Measurements from ENCODE around the gene MS4A15. TPM values are rescaled to one million over a fixed set of nuclear protein-coding genes. Genes with fewer than 3 reads are reported as not detected.
"Not testable (repeated sequence)": the region's sequence is repeated elsewhere in the genome, so short reads cannot be mapped to it uniquely, and the experiment has no call there.

MS4A15 gene
- total RNA-seq, 3 donors from 2014 or later (not counting 1 experiment from before 2014, with no cell fraction given) = not detected

- H3K4me3 ChIP-seq (ENCODE audit: low read length) = no peak overlapping the region
- no peak for ATAC-seq
- H3K4me3 Mint-ChIP-seq = no peak overlapping the region
Observed at GRCh38 chr11:60821827-60822599, 65.3 kb downstream of the MS4A15 start.

GRCh38 chr11:60823745-60824306 lies 67.2 kb downstream of the MS4A15 start:
- H3K4me3 Mint-ChIP-seq; H3K27ac Mint-ChIP-seq; H3K4me3 ChIP-seq (ENCODE audit: low read length); H3K4me1 Mint-ChIP-seq; H3K36me3 ChIP-seq (ENCODE audit: control insufficient read depth, insufficient read depth, low read length); H3K9me3 ChIP-seq (ENCODE audit: control insufficient read depth, insufficient read depth, low read length); H3K27ac ChIP-seq (ENCODE audit: low read length); H3K9me3 Mint-ChIP-seq; ATAC-seq; intact Hi-C loops (cut with micrococcal nuclease); H3K4me1 ChIP-seq (ENCODE audit: control insufficient read depth, insufficient read depth, low read length); H3K27me3 ChIP-seq (ENCODE audit: control insufficient read depth, insufficient read depth, low read length); H3K36me3 Mint-ChIP-seq; H3K27me3 Mint-ChIP-seq (ENCODE audit: low read depth in 2 of 2); DNase-seq: not testable (repeated sequence)
- 92% methylated on average over 5 of the region's 5 CpGs for WGBS (ENCODE audit: insufficient coverage)

More at GRCh38 chr11:60821827-60822599, 65.3 kb downstream of the MS4A15 start:
- Mint-ChIP-seq H3K9me3 (no peaks in the 10 kb centered on the region), H3K36me3 (no peaks in the 10 kb centered on the region), H3K27ac (no peak overlapping the region), H3K27me3 (ENCODE audit: low read depth in 2 of 2) (peaks cover 0 to 3% of the 10 kb centered on the region in 2 donors), H3K4me1 (no peaks in the 10 kb centered on the region)
- DNase-seq = no peak
- Histone ChIP-seq H3K4me1 (ENCODE audit: control insufficient read depth, insufficient read depth, low read length) (no peaks in the 10 kb centered on the region), H3K27ac (ENCODE audit: low read length) (no peak overlapping the region), H3K27me3 (ENCODE audit: control insufficient read depth, insufficient read depth, low read length) (no peaks in the 10 kb centered on the region), H3K36me3 (ENCODE audit: control insufficient read depth, insufficient read depth, low read length) (no peaks in the 10 kb centered on the region), H3K9me3 (ENCODE audit: control insufficient read depth, insufficient read depth, low read length) (peaks cover 3% of the 10 kb centered on the region)
- intact Hi-C loops (cut with micrococcal nuclease) = no loop called here
- TF ChIP-seq, protein P1, sequence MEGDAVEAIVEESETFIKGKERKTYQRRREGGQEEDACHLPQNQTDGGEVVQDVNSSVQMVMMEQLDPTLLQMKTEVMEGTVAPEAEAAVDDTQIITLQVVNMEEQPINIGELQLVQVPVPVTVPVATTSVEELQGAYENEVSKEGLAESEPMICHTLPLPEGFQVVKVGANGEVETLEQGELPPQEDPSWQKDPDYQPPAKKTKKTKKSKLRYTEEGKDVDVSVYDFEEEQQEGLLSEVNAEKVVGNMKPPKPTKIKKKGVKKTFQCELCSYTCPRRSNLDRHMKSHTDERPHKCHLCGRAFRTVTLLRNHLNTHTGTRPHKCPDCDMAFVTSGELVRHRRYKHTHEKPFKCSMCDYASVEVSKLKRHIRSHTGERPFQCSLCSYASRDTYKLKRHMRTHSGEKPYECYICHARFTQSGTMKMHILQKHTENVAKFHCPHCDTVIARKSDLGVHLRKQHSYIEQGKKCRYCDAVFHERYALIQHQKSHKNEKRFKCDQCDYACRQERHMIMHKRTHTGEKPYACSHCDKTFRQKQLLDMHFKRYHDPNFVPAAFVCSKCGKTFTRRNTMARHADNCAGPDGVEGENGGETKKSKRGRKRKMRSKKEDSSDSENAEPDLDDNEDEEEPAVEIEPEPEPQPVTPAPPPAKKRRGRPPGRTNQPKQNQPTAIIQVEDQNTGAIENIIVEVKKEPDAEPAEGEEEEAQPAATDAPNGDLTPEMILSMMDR (IDR thresholded peaks at IDR 0.05) = no peak
- WGBS (ENCODE audit: insufficient coverage) = 47% methylated on average over 14 of the region's 15 CpGs

GRCh38 chr11:60825118-60825517 lies 68.5 kb downstream of the MS4A15 start:
- intact Hi-C loops (cut with micrococcal nuclease) = no loop called here
- 85% methylated on average over 5 of the region's 5 CpGs for WGBS (ENCODE audit: insufficient coverage)
- DNase-seq (no peak), ATAC-seq (no peak)
- TF ChIP-seq, protein P1 (IDR thresholded peaks at IDR 0.05) = no peak
- no peaks in the 10 kb centered on the region for H3K9me3 ChIP-seq (ENCODE audit: control insufficient read depth, insufficient read depth, low read length)
- Mint-ChIP-seq H3K36me3 (no peaks in the 10 kb centered on the region), H3K4me1 (no peaks in the 10 kb centered on the region), H3K9me3 (no peaks in the 10 kb centered on the region), H3K27me3 (ENCODE audit: low read depth in 2 of 2) (peaks cover 0 to 7% of the 10 kb centered on the region in 2 donors), H3K4me3 (no peak overlapping the region), H3K27ac (no peak overlapping the region)
- H3K4me3 ChIP-seq (ENCODE audit: low read length) = no peak overlapping the region
- H3K27ac ChIP-seq (ENCODE audit: low read length) = no peak overlapping the region
- H3K4me1 ChIP-seq (ENCODE audit: control insufficient read depth, insufficient read depth, low read length) = no peaks in the 10 kb centered on the region
- no peaks in the 10 kb centered on the region for H3K36me3 ChIP-seq (ENCODE audit: control insufficient read depth, insufficient read depth, low read length)
- H3K27me3 ChIP-seq (ENCODE audit: control insufficient read depth, insufficient read depth, low read length) = no peaks in the 10 kb centered on the region

GRCh38 chr11:60825790-60826189 lies 69.1 kb downstream of the MS4A15 start:
- H3K9me3 Mint-ChIP-seq = no peaks in the 10 kb centered on the region
- H3K27ac Mint-ChIP-seq = no peak overlapping the region
- intact Hi-C loops (cut with micrococcal nuclease) = no loop called here
- WGBS (ENCODE audit: insufficient coverage) = 74% methylated on average over 6 of the region's 6 CpGs
- no peaks in the 10 kb centered on the region for H3K36me3 ChIP-seq (ENCODE audit: control insufficient read depth, insufficient read depth, low read length)
- H3K27me3 ChIP-seq (ENCODE audit: control insufficient read depth, insufficient read depth, low read length) = no peaks in the 10 kb centered on the region
- ATAC-seq (no peak), DNase-seq (no peak)
- H3K4me1 ChIP-seq (ENCODE audit: control insufficient read depth, insufficient read depth, low read length) = peaks cover 3% of the 10 kb centered on the region
- peaks cover 0 to 2% of the 10 kb centered on the region in 2 donors for H3K4me1 Mint-ChIP-seq
- H3K4me3 Mint-ChIP-seq = no peak overlapping the region
- no peak overlapping the region for H3K4me3 ChIP-seq (ENCODE audit: low read length)
- TF ChIP-seq, protein P1 (IDR thresholded peaks at IDR 0.05) = no peak
- H3K27me3 Mint-ChIP-seq (ENCODE audit: low read depth in 2 of 2) = peaks cover 0 to 7% of the 10 kb centered on the region in 2 donors
- H3K9me3 ChIP-seq (ENCODE audit: control insufficient read depth, insufficient read depth, low read length) = no peaks in the 10 kb centered on the region
- no peak overlapping the region for H3K27ac ChIP-seq (ENCODE audit: low read length)
- no peaks in the 10 kb centered on the region for H3K36me3 Mint-ChIP-seq

Other genes with a start within 250 kb of the MS4A15 start
- not detected for gene MS4A13, start 241.5 kb upstream of the MS4A15 start, total RNA-seq
- not detected for gene MS4A8, start 57.3 kb upstream of the MS4A15 start, total RNA-seq
- not detected for gene MS4A18, start 32.1 kb upstream of the MS4A15 start, total RNA-seq
- not detected for gene MS4A10, start 28.5 kb downstream of the MS4A15 start, total RNA-seq
- 10 to 100 TPM; 10.6 to 12.5 (median 10.7) TPM for gene CCDC86, start 85.2 kb downstream of the MS4A15 start, total RNA-seq
- gene PTGDR2, start 99.1 kb downstream of the MS4A15 start, total RNA-seq = 10 to 100 TPM in 1 of 3 donors, 1 to 10 TPM in 1, under 1 TPM in 1; 0.66 to 12.4 (median 1.7) TPM
- gene ZP1, start 110.7 kb downstream of the MS4A15 start, total RNA-seq = under 1 TPM in 1 of 3 donors, not detected in 2; 0.35 TPM
- 10 to 100 TPM; 61.0 to 69.7 (median 67.5) TPM for gene PRPF19, start 149.7 kb downstream of the MS4A15 start, total RNA-seq
- gene TMEM109, start 157.3 kb downstream of the MS4A15 start, total RNA-seq = 100 to 1,000 TPM in 1 of 3 donors, 10 to 100 TPM in 2; 89.3 to 102 (median 96.8) TPM
- gene TMEM132A, start 167.6 kb downstream of the MS4A15 start, total RNA-seq = not detected
- 10 to 100 TPM; 11.6 to 26.5 (median 20.1) TPM for gene SLC15A3, start 195.3 kb downstream of the MS4A15 start, total RNA-seq
- gene CD6, start 214.8 kb downstream of the MS4A15 start, total RNA-seq = 100 to 1,000 TPM in 1 of 3 donors, 10 to 100 TPM in 2; 18.9 to 111 (median 85.6) TPM